ENCODE measurements around the gene HOXA5.
A peak's percentile ranks its signal among the peaks of the same experiment; 100 is the strongest.

The HOXA5 gene

GRCh38 chr7:27158436-27159265 is 15.2 kb upstream of the HOXA5 start:
- no peak for DNase-seq

GRCh38 chr7:27157702-27158431 is 14.4 kb upstream of the HOXA5 start:
- no peak for DNase-seq

- peak; percentile 40 for DNase-seq
These were observed 13.6 kb upstream of the HOXA5 start for GRCh38 chr7:27156916-27157701.

- DNase-seq: peak; percentile 80
These were observed 13.0 kb upstream of the HOXA5 start, which contains the start of gene HOXA7 for GRCh38 chr7:27156508-27156898. Gene HOXA7, minus strand, starts transcription at chr7:27156675. Its CDS starts 130 bp downstream, at chr7:27156545.

GRCh38 chr7:27155816-27156507 is 12.5 kb upstream of the HOXA5 start:
- peak; percentile 47 for DNase-seq

GRCh38 chr7:27154901-27155815 is 11.7 kb upstream of the HOXA5 start:
- DNase-seq: no peak

- no peak for DNase-seq
These were observed 10.9 kb upstream of the HOXA5 start for GRCh38 chr7:27154369-27154768.

- DNase-seq: no peak
These were observed 10.0 kb upstream of the HOXA5 start for GRCh38 chr7:27153526-27153925.

- DNase-seq: no peak
These were observed 9.4 kb upstream of the HOXA5 start for GRCh38 chr7:27152816-27153442.

GRCh38 chr7:27151931-27152815 is 8.7 kb upstream of the HOXA5 start, which contains the start of gene HOXA3:
Gene HOXA3, minus strand, starts transcription at chr7:27152583. Its CDS starts 41,943 bp downstream, at chr7:27110640.
- no peak for DNase-seq

GRCh38 chr7:27151341-27151930 is 8.0 kb upstream of the HOXA5 start:
- no peak for DNase-seq

GRCh38 chr7:27150568-27151340 is 7.3 kb upstream of the HOXA5 start:
- peak; percentile 54 for DNase-seq

- peak; percentile 13 for DNase-seq
These were observed 6.5 kb upstream of the HOXA5 start for GRCh38 chr7:27149842-27150567.

GRCh38 chr7:27148756-27149641 is 5.5 kb upstream of the HOXA5 start:
- no peak for DNase-seq

- DNase-seq: peak; percentile 39
These were observed 4.7 kb upstream of the HOXA5 start for GRCh38 chr7:27148031-27148755.

All from NCI-H146 (cell line).